Right lobe of liver (tissue), 6 donors: ENCODE results near the gene GALNS. TPM values are rescaled to one million over a fixed set of nuclear protein-coding genes. Genes with fewer than 3 reads are reported as not detected.
"Not testable (repeated sequence)": the region's sequence is repeated elsewhere in the genome, so short reads cannot be mapped to it uniquely, and the experiment has no call there.

Experiments used
- ATAC-seq, 4 donors: fragments of 200-7000 bp; cut with Tn5 transposase; one replicate each; pipeline ENCODE4 v1.9.1; 2020; ENCODE audit warnings: mild to moderate bottlenecking in 4 of 4, moderate library complexity in 4 of 4
- DNase-seq, 3 donors: peaks; one replicate each; pipeline ENCODE4 v3.0.0-alpha.2; 2020
- H3K27ac ChIP-seq, 3 donors: fragments of 200-600 bp; one replicate each; pipeline ENCODE4 v1.8.0; 2022
- H3K27me3 ChIP-seq, 2 donors: fragments of 200-600 bp; one replicate each; pipeline ENCODE4 v1.8.0; 2022
- H3K36me3 ChIP-seq, 4 donors: fragments of 200-600 bp; sonication (generic) in 1 of 4; one replicate each; pipeline versions ENCODE4 v1.5.1 to v1.8.0; 2017 to 2022; ENCODE audit warnings: control low read depth in 1 of 4
- H3K4me1 ChIP-seq, 4 donors: fragments of 200-600 bp; sonication (generic) in 1 of 4; one replicate each; pipeline versions ENCODE4 v1.5.1 to v1.8.0; 2017 to 2022; ENCODE audit warnings: control low read depth in 1 of 4
- H3K4me3 ChIP-seq, 3 donors: fragments of 200-600 bp; one replicate each; pipeline ENCODE4 v1.8.0; 2022
- H3K9me3 ChIP-seq, 4 donors: fragments of 200-600 bp; sonication (generic) in 1 of 4; one replicate each; pipeline versions ENCODE4 v1.5.1 to v1.8.0; 2017 to 2022; ENCODE audit warnings: control low read depth in 1 of 4
- POLR2A ChIP-seq: fragments of 450-650 bp; IDR thresholded peaks from one replicate; pipeline ENCODE4 v1.6.1; 2017; ENCODE audit warnings: antibody characterized with exemption, mild to moderate bottlenecking
- WGBS: methylation state at CpG from one replicate; pipeline ENCODE4 v1.1.6; 2018; ENCODE audit warnings: low coverage, low lambda C conversion rate; ENCODE audit not compliant: insufficient coverage; ENCODE audit errors: missing lambda C conversion rate; 5-methylcytosine and 5-hydroxymethylcytosine counted together
- intact Hi-C, 2 donors: fragments of 100-400 bp; cut with DNase I; formaldehyde crosslinking; loops; one replicate each; pipeline versions ENCODE4 v1.11.2 to v1.14.1; 2022
- total RNA-seq, 6 experiments: library from RNA; depleted of rRNA in 2 of 6; stranded (reverse); fragments of >200 nt in 2 of 6; fragmentation: NEBNext Ultra II Directional in 3 of 6; extraction: Animal tissue kit (Norgen Biotek cat#: 25700) in 3 of 6; gene quantifications; one replicate each; pipeline versions ENCODE4 v1.1.0 to v1.2.4, GENCODE V29; 2016 to 2023
- TF ChIP-seq, protein P1 (sequence below), 4 donors: fragments of 200-600 bp in 3 of 4; fragments of 450-650 bp in 1 of 4; IDR thresholded peaks; one replicate each; pipeline versions ENCODE4 v1.5.1 to v1.8.0; 2016 to 2022; ENCODE audit warnings: antibody characterized with exemption in 4 of 4, mild to moderate bottlenecking in 2 of 4
- donor health status: DM: no; HTN: yes; CAD: no.
- donor health status: DM: no; HTN: no; CAD: no.
- donor health status: DM: no; HTN: no; CAD: no.
- donor health status: DM: no; HTN: yes; CAD: no.
- donor health status: DM: no; HTN: yes; CAD: no.

Gene GALNS
- total RNA-seq, 6 experiments from 2014 or later, result 9.2 to 20.6 (median 16.5) TPM

DNA sequence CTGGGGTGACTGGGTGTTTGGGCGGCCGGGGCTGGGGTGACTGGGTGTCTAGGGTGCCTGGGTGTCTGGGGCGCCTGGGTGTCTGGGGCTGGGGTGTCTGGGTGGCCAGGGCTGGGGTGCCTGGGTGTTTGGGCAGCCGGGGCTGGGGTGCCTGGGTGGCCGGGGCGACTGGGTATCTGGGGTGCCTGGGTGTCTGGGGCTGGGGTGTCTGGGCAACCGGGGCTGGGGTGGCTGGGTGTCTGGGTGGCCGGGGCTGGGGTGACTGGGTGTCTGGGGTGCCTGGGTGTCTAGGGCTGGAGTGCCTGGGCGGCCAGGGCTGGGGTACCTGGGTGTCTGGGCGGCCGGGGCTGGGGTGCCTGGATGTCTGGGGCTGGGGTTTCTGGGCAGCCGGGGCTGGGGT lies 31.6 kb downstream of the GALNS start:
- WGBS, result no CpG with 5 or more reads among the region's 12 CpGs

DNA sequence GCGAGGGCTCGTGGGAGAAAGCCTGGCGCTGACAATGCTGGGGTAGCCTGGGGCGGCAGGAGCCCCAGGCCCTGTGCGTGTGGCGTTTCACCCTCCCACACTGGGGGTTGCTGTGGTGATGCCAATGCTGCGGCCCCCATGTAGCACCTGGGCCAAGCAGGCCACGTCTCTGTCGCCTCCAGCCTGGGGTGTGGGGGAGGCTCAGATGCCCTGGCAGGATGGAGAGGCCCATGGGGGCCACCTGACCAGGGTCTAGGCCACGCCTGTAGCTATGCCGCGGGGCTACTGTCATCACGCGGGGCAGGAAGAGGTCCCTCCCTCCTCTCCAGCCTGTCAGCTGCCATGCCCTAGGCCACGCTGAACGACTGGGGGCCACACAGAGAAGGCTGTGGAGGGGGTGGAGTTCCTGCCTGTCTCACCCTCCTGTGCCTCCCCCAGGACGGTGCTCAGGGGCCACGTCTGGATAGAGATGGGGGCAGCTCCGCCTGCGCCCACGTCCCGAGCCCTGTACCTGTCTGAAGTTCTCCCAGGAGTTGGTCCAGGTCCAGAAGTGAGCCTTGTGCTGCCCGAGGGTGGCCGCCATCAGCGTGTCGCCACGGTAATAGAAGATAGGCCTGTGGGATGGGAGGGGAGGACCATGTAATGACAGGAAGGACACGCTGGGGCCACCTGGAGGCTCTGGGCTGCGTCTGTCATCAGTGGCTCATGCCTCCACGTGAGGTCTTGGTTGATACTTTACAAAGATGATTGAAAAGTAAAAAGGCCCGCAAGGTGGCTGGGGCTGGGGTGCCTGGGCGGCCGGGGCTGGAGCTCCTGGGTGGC lies 32.3 kb downstream of the GALNS start:
- no peak for ATAC-seq
- WGBS, result 77% methylated on average over 10 of the region's 33 CpGs
- Histone ChIP-seq H3K4me1 (no peaks in the 10 kb centered on the region), H3K27me3 (no peaks in the 10 kb centered on the region), H3K9me3 (no peaks in the 10 kb centered on the region), H3K4me3 (no peak overlapping the region), H3K27ac (no peak overlapping the region), H3K36me3 (peaks cover 0 to 5% (median 0%) of the 10 kb centered on the region in 4 donors)
- TF ChIP-seq, protein P1, sequence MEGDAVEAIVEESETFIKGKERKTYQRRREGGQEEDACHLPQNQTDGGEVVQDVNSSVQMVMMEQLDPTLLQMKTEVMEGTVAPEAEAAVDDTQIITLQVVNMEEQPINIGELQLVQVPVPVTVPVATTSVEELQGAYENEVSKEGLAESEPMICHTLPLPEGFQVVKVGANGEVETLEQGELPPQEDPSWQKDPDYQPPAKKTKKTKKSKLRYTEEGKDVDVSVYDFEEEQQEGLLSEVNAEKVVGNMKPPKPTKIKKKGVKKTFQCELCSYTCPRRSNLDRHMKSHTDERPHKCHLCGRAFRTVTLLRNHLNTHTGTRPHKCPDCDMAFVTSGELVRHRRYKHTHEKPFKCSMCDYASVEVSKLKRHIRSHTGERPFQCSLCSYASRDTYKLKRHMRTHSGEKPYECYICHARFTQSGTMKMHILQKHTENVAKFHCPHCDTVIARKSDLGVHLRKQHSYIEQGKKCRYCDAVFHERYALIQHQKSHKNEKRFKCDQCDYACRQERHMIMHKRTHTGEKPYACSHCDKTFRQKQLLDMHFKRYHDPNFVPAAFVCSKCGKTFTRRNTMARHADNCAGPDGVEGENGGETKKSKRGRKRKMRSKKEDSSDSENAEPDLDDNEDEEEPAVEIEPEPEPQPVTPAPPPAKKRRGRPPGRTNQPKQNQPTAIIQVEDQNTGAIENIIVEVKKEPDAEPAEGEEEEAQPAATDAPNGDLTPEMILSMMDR (IDR thresholded peaks at IDR 0.05), result no peak
- no peak for TF ChIP-seq POLR2A
- intact Hi-C loops, result no loop called here
- DNase-seq, result no peak

More for the DNA sequence above, 31.6 kb downstream of the GALNS start:
- H3K4me3 ChIP-seq, result no peak overlapping the region
- peaks cover 0 to 5% (median 0%) of the 10 kb centered on the region in 4 donors for H3K36me3 ChIP-seq
- no peak overlapping the region for H3K27ac ChIP-seq
- no peaks in the 10 kb centered on the region for H3K27me3 ChIP-seq
- TF ChIP-seq POLR2A, result no peak
- TF ChIP-seq, protein P1 (IDR thresholded peaks at IDR 0.05), result no peak
- ATAC-seq (no peak), DNase-seq (no peak)
- no peaks in the 10 kb centered on the region for H3K4me1 ChIP-seq
- intact Hi-C loops, result no loop called here
- H3K9me3 ChIP-seq, result no peaks in the 10 kb centered on the region

DNA sequence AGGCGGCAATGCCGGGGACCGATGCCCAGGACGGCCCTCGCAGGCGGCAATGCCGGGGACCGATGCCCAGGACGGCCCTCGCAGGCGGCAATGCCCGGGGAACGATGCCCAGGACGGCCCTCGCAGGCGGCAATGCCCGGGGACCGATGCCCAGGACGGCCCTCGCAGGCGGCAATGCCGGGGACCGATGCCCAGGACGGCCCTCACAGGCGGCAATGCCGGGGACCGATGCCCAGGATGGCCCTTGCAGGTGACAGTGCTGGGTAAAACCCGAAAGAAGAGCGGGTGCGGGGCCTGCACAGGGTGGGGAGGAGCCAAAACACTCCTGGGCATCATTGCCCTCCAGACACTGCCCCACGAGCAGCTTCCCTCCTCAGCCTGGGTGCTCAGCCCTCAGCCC lies 33.1 kb downstream of the GALNS start:
- ATAC-seq, H3K4me3 ChIP-seq, intact Hi-C loops, H3K36me3 ChIP-seq, H3K4me1 ChIP-seq, H3K27ac ChIP-seq, DNase-seq, H3K27me3 ChIP-seq, H3K9me3 ChIP-seq: not testable (repeated sequence)
- WGBS, result 94% methylated on average over 3 of the region's 31 CpGs

DNA sequence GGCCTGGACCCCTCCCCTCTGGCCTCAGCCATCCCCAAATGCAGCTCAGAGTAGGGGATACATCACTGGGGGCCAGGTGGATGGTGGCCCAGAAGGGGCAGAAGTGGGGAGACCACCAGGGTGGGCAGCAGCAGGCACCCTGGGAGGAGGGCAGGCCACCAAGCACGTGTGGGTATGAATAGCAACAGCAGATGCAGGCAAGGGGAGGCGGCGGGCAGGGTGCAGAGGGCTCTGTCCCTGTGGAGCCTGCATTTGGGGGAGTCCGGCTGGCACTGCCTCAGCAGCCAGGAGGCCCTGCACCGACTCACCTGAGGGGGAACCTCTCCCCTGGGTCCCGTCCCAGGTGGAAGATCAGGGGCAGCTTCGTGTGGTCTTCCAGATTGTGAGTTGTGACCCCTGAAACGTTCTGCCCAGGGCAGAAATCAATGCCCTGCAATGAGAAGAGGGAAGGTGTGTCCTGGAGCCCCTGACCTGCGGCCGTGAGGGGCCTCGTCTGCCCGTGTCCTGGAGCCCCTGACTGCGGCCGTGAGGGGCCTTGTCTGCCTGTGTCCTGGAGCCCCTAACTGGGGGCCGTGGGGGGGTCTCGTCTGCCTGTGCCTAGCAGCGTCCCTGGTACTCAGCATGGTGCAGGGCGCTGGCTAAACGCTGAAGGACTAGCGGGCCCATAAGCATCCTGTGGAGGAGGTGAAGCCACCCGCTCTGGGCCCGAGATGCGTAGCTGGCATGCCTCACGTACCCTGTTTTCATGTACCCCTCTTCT lies 34.3 kb downstream of the GALNS start:
- ATAC-seq, result no peak
- H3K9me3 ChIP-seq, result no peaks in the 10 kb centered on the region
- H3K27ac ChIP-seq, result no peak overlapping the region
- DNase-seq, result no peak
- intact Hi-C loops, result no loop called here
- 100% methylated on average over 1 of the region's 24 CpGs for WGBS
- no peak overlapping the region for H3K4me3 ChIP-seq
- no peaks in the 10 kb centered on the region for H3K4me1 ChIP-seq
- no peak for TF ChIP-seq POLR2A
- TF ChIP-seq, protein P1 (IDR thresholded peaks at IDR 0.05), result no peak
- peaks cover 0 to 2% (median 0%) of the 10 kb centered on the region in 4 donors for H3K36me3 ChIP-seq
- no peaks in the 10 kb centered on the region for H3K27me3 ChIP-seq
